Fibroblast of lung (primary cell): ENCODE results near the gene SERINC5. TPM values are rescaled to one million over a fixed set of nuclear protein-coding genes. Genes with fewer than 3 reads are reported as not detected.

ENCODE experiments used
- DNase-seq, 2 donors: peaks; one replicate each; pipeline versions ENCODE4 v3.0.0 to v3.0.0-alpha.2; 2010; ENCODE audit warnings: low read depth in 2 of 2
- H2AFZ ChIP-seq: 2 replicates; pipeline ENCODE4 v1.5.1; 2012; ENCODE audit warnings: low read length, control low read depth, inconsistent platforms
- H3K27ac ChIP-seq: 2 replicates; pipeline ENCODE4 v1.5.1; 2011; ENCODE audit warnings: low read length, control low read depth; ENCODE audit not compliant: insufficient read depth
- H3K27me3 ChIP-seq: 2 replicates; pipeline ENCODE4 v1.5.1; 2011; ENCODE audit warnings: mild to moderate bottlenecking, low read length; ENCODE audit not compliant: control insufficient read depth, insufficient read depth
- H3K36me3 ChIP-seq: 2 replicates; pipeline ENCODE4 v1.5.1; 2011; ENCODE audit warnings: low read length; ENCODE audit not compliant: control insufficient read depth, insufficient read depth
- H3K4me1 ChIP-seq: 2 replicates; pipeline ENCODE4 v1.5.1; 2011; ENCODE audit warnings: low read length; ENCODE audit not compliant: control insufficient read depth, insufficient read depth; ENCODE audit errors: extremely low read depth
- H3K4me2 ChIP-seq: 2 replicates; pipeline ENCODE4 v1.5.1; 2011; ENCODE audit warnings: low read length, control low read depth; ENCODE audit not compliant: insufficient read depth; ENCODE audit errors: extremely low read depth
- H3K4me3 ChIP-seq, 4 experiments: fragments of 200-600 bp in 1 of 4; sonication (generic) in 1 of 4; replicated peaks in 1 of 4; 2 replicates each; pipeline ENCODE4 v1.5.1; 2011 to 2016; ENCODE audit warnings: low read length in 4 of 4, low read depth in 3 of 4, mild to moderate bottlenecking in 3 of 4, control low read depth in 2 of 4, inconsistent platforms in 1 of 4, mixed read lengths in 1 of 4; ENCODE audit not compliant: insufficient read depth in 1 of 4; ENCODE audit errors: control extremely low read depth in 1 of 4
- H3K79me2 ChIP-seq: 2 replicates; pipeline ENCODE4 v1.5.1; 2012; ENCODE audit warnings: mild to moderate bottlenecking, low read length, inconsistent platforms; ENCODE audit not compliant: control insufficient read depth, insufficient read depth
- H3K9ac ChIP-seq: 2 replicates; pipeline ENCODE4 v1.5.1; 2011; ENCODE audit warnings: mild to moderate bottlenecking, low read length, control low read depth; ENCODE audit not compliant: insufficient read depth
- H3K9me3 ChIP-seq: 2 replicates; pipeline ENCODE4 v1.5.1; 2012; ENCODE audit warnings: low read depth, low read length; ENCODE audit not compliant: control insufficient read depth, insufficient read depth
- H4K20me1 ChIP-seq: 2 replicates; pipeline ENCODE4 v1.5.1; 2011; ENCODE audit warnings: low read length; ENCODE audit not compliant: control insufficient read depth, insufficient read depth; ENCODE audit errors: extremely low read depth
- CTCF ChIP-seq, 2 donors: IDR thresholded peaks in 1 of 2; conservative IDR thresholded peaks in 1 of 2; 1 replicate in 1 of 2; 2 replicates in 1 of 2; pipeline ENCODE4 v1.5.1; 2011 to 2012; ENCODE audit warnings: low read length in 2 of 2, control low read depth in 1 of 2, inconsistent platforms in 1 of 2, low read depth in 1 of 2, mild to moderate bottlenecking in 1 of 2
- EZH2 ChIP-seq: IDR thresholded peaks from 2 replicates; pipeline ENCODE4 v1.5.1; 2012; ENCODE audit warnings: low read length, control low read depth, mild to moderate bottlenecking; ENCODE audit errors: missing control alignments
- polyA plus RNA-seq, 2 donors: library from polyadenylated mRNA; depleted of rRNA in 1 of 2; stranded (reverse) in 1 of 2; unstranded in 1 of 2; fragments of >200 nt; gene quantifications; 2 replicates each; pipeline ENCODE4 v1.2.1, GENCODE V29; 2011 to 2012; ENCODE audit warnings: missing spikeins in 1 of 2
- total RNA-seq: library from RNA; depleted of rRNA; stranded (reverse); fragments of >200 nt; gene quantifications from 2 replicates; pipeline ENCODE4 v1.2.1, GENCODE V29; 2014

The SERINC5 gene
- total and polyA plus RNA-seq, 2 donors (not counting 1 experiment from before 2014, with no cell fraction given), result 9.5 to 10.9 TPM

- Histone ChIP-seq H3K27me3 (no peaks in the 10 kb centered on the region), H3K36me3 (no peaks in the 10 kb centered on the region), H4K20me1 (no peaks in the 10 kb centered on the region), H3K9ac (no peak overlapping the region), H3K4me2 (no peak overlapping the region), H3K27ac (no peak overlapping the region), H3K9me3 (no peaks in the 10 kb centered on the region), H3K4me1 (peaks cover 7% of the 10 kb centered on the region), H3K4me3 (no peak overlapping the region), H2AFZ (no peak overlapping the region), H3K79me2 (no peaks in the 10 kb centered on the region)
- TF ChIP-seq EZH2 (no peak), CTCF (conservative IDR thresholded peaks at IDR 0.05 in 1 of 2, IDR thresholded peaks at IDR 0.05 in 1 of 2; ENCODE audit: low read depth in 1 of 2, low read length in 2 of 2) (no peak)
- DNase-seq, result no peak
These were observed 61.4 kb downstream of the SERINC5 start for GRCh38 chr5:80194468-80194867.

GRCh38 chr5:80193401-80193800 lies 62.4 kb downstream of the SERINC5 start:
- DNase-seq, result peak in 1 of 2 donors; percentile 17
- no peaks in the 10 kb centered on the region for H3K36me3 ChIP-seq
- H3K79me2 ChIP-seq, result no peaks in the 10 kb centered on the region
- H3K4me3 ChIP-seq, result no peak overlapping the region
- no peak overlapping the region for H3K27ac ChIP-seq
- H3K4me2 ChIP-seq, result peak overlapping the region; percentile 32
- TF ChIP-seq CTCF (conservative IDR thresholded peaks at IDR 0.05 in 1 of 2, IDR thresholded peaks at IDR 0.05 in 1 of 2; ENCODE audit: low read depth in 1 of 2, low read length in 2 of 2), result no peak
- TF ChIP-seq EZH2, result no peak
- peaks cover 7% of the 10 kb centered on the region for H3K4me1 ChIP-seq
- no peaks in the 10 kb centered on the region for H3K27me3 ChIP-seq
- H3K9ac ChIP-seq, result no peak overlapping the region
- no peaks in the 10 kb centered on the region for H4K20me1 ChIP-seq
- no peaks in the 10 kb centered on the region for H3K9me3 ChIP-seq
- peak overlapping the region; percentile 25 for H2AFZ ChIP-seq

GRCh38 chr5:80192507-80193241 lies 63.2 kb downstream of the SERINC5 start:
- Histone ChIP-seq H2AFZ (no peak overlapping the region), H3K4me3 (no peak overlapping the region), H3K9ac (no peak overlapping the region), H3K27ac (no peak overlapping the region), H3K4me2 (peak overlapping the region; percentile 72), H4K20me1 (no peaks in the 10 kb centered on the region), H3K79me2 (no peaks in the 10 kb centered on the region), H3K36me3 (no peaks in the 10 kb centered on the region), H3K9me3 (no peaks in the 10 kb centered on the region), H3K27me3 (no peaks in the 10 kb centered on the region), H3K4me1 (peaks cover 7% of the 10 kb centered on the region)
- peak in 1 of 2 donors; percentile 77 for DNase-seq
- TF ChIP-seq CTCF (conservative IDR thresholded peaks at IDR 0.05 in 1 of 2, IDR thresholded peaks at IDR 0.05 in 1 of 2; ENCODE audit: low read depth in 1 of 2, low read length in 2 of 2) (no peak), EZH2 (no peak)
